HepG2 (cell line): ENCODE data around the gene C11orf24.

Experiments
- CHCHD3 ChIP-seq: sonication (generic); formaldehyde crosslinking; IDR thresholded peaks from 2 replicates; pipeline ENCODE4 v1.8.0; 2022; ENCODE audit warnings: mild to moderate bottlenecking, missing genetic modification reagents, moderate library complexity
- CREB1 ChIP-seq, 2 experiments: fragments of 450-650 bp in 1 of 2; IDR thresholded peaks; 2 replicates each; pipeline ENCODE4 v1.6.1; 2016 to 2017; ENCODE audit warnings: control low read depth in 1 of 2, mild to moderate bottlenecking in 1 of 2, missing compliant biosample characterization in 1 of 2, missing genetic modification characterization in 1 of 2
- EZH2 ChIP-seq: conservative IDR thresholded peaks from 2 replicates; pipeline ENCODE4 v1.6.1; 2012; ENCODE audit warnings: mild to moderate bottlenecking, low read depth, low read length, moderate library complexity
- FOXP4 ChIP-seq: sonication (generic); formaldehyde crosslinking; IDR thresholded peaks from 2 replicates; pipeline ENCODE4 v1.4.0; 2020; ENCODE audit warnings: missing genetic modification reagents
- HNF1B ChIP-seq: sonication (generic); formaldehyde crosslinking; IDR thresholded peaks from 2 replicates; pipeline ENCODE4 v1.5.1; 2020; ENCODE audit warnings: mild to moderate bottlenecking, moderate library complexity, missing genetic modification reagents
- IKZF5 ChIP-seq: IDR thresholded peaks from 2 replicates; pipeline ENCODE4 v1.6.1; 2018; ENCODE audit warnings: missing genetic modification reagents, mild to moderate bottlenecking, missing compliant biosample characterization
- MLX ChIP-seq: IDR thresholded peaks from 2 replicates; pipeline ENCODE4 v1.6.1; 2016
- PCBP2 ChIP-seq: fragments of 200-400 bp; formaldehyde crosslinking; optimal IDR thresholded peaks from 2 replicates; pipeline ENCODE3; 2018; ENCODE audit warnings: low read length, low read depth; ENCODE audit not compliant: poor library complexity, severe bottlenecking
- POLR2A ChIP-seq, 2 experiments: IDR thresholded peaks; 2 replicates each; pipeline ENCODE4 v1.6.1; 2011; ENCODE audit warnings: low read depth in 2 of 2, low read length in 2 of 2, mild to moderate bottlenecking in 1 of 2, moderate library complexity in 1 of 2; ENCODE audit not compliant: insufficient read depth in 1 of 2
- TRIM24 ChIP-seq: sonication (generic); formaldehyde crosslinking; IDR thresholded peaks from 2 replicates; pipeline ENCODE4 v1.8.0; 2022; ENCODE audit warnings: mild to moderate bottlenecking, missing genetic modification reagents
- ZNF510 ChIP-seq: sonication (generic); formaldehyde crosslinking; IDR thresholded peaks from 2 replicates; pipeline ENCODE4 v1.4.0; 2020; ENCODE audit warnings: low read depth, mild to moderate bottlenecking, missing genetic modification reagents
- ZSCAN30 ChIP-seq: sonication (generic); formaldehyde crosslinking; IDR thresholded peaks from 2 replicates; pipeline ENCODE4 v1.5.0; 2020; ENCODE audit warnings: mild to moderate bottlenecking, missing genetic modification reagents

- TF ChIP-seq TRIM24 (CRISPR knock-in tag) (no peak), PCBP2 (no peak), ZNF510 (CRISPR knock-in tag) (no peak), IKZF5 (CRISPR knock-in tag) (no peak), MLX (CRISPR knock-in tag) (no peak), CHCHD3 (CRISPR knock-in tag) (no peak), ZSCAN30 (CRISPR knock-in tag) (no peak), HNF1B (CRISPR knock-in tag) (no peak), FOXP4 (CRISPR knock-in tag) (no peak), CREB1 (IDR thresholded peaks at IDR 0.05) (no peak), CREB1 (CRISPR knock-in tag; IDR thresholded peaks at IDR 0.05) (no peak), POLR2A (IDR thresholded peaks at IDR 0.05; ENCODE audit: insufficient read depth in 1 of 2, low read depth in 2 of 2, low read length in 2 of 2) (peak in 1 of 2 experiments; percentile 39; a peak in 1 of 4 replicates), EZH2 (no peak)
These were observed 12.4 kb downstream of the C11orf24 start for GRCh38 chr11:68259122-68259959.
